PC-9 (cell line): ENCODE data around the gene COMT. TPM values are rescaled to one million over a fixed set of nuclear protein-coding genes. Genes with fewer than 3 reads are reported as not detected.
"Not testable (repeated sequence)": the region's sequence is repeated elsewhere in the genome, so short reads cannot be mapped to it uniquely, and the experiment has no call there.

Experiments
- BruUV-seq: library from RNA; stranded (reverse); fragments of 400-500 nt; replicated peaks from 2 replicates; lab custom pipeline; 2021; lab: Mats Ljungman, UMichigan
- CTCF ChIA-PET: fragments of 300-600 bp; sonication (Branson Sonifier 250); formaldehyde crosslinking; loops from one replicate; lab custom pipeline; 2022; ENCODE audit warnings: antibody characterized with exemption; lab: Charles Lee
- POLR2A ChIA-PET: fragments of 300-600 bp; sonication (Branson Sonifier 250); formaldehyde crosslinking; loops from one replicate; lab custom pipeline; 2022; ENCODE audit warnings: antibody characterized with exemption; ENCODE audit not compliant: unreplicated experiment; lab: Charles Lee
- DNase-seq, 2 experiments: peaks; one replicate each; pipeline versions ENCODE4 v3.0.0 to v3.0.0-alpha.2; 2015 to 2022; ENCODE audit warnings: mixed read lengths in 1 of 2
- H2AFZ ChIP-seq: fragments of 200-600 bp; sonication (generic); 2 replicates; pipeline ENCODE4 v1.8.1; 2017; ENCODE audit warnings: antibody characterized with exemption
- H3F3A ChIP-seq: fragments of 200-600 bp; sonication (generic); 2 replicates; pipeline ENCODE4 v1.8.1; 2017; ENCODE audit warnings: antibody characterized with exemption, mild to moderate bottlenecking, low read depth; ENCODE audit not compliant: insufficient read depth
- H3K27ac ChIP-seq: fragments of 200-600 bp; sonication (generic); 2 replicates; pipeline ENCODE4 v1.6.1; 2016; ENCODE audit warnings: mixed run types
- H3K27me3 ChIP-seq: fragments of 200-600 bp; sonication (generic); 2 replicates; pipeline ENCODE4 v1.6.1; 2016; ENCODE audit warnings: low read depth, mixed run types; ENCODE audit not compliant: insufficient read depth
- H3K36me3 ChIP-seq: fragments of 200-600 bp; sonication (generic); 2 replicates; pipeline ENCODE4 v1.6.1; 2016; ENCODE audit warnings: low read depth, mixed run types
- H3K4me1 ChIP-seq: fragments of 200-600 bp; sonication (generic); replicated peaks from 2 replicates; pipeline ENCODE4 v1.6.1; 2016; ENCODE audit warnings: mixed run types; ENCODE audit not compliant: insufficient read depth
- H3K4me2 ChIP-seq: fragments of 200-600 bp; sonication (generic); 2 replicates; pipeline ENCODE4 v1.6.1; 2017; ENCODE audit warnings: mixed run types
- H3K4me3 ChIP-seq: fragments of 200-600 bp; sonication (generic); 2 replicates; pipeline ENCODE4 v1.6.1; 2016; ENCODE audit warnings: mixed run types
- H3K79me2 ChIP-seq: fragments of 200-600 bp; sonication (generic); 2 replicates; pipeline ENCODE4 v1.6.1; 2017; ENCODE audit warnings: low read depth, mixed run types
- H3K9me2 ChIP-seq: fragments of 200-600 bp; sonication (generic); 2 replicates; pipeline ENCODE4 v1.8.1; 2017; ENCODE audit warnings: mild to moderate bottlenecking; ENCODE audit not compliant: insufficient read depth
- H3K9me3 ChIP-seq: fragments of 200-600 bp; sonication (generic); 2 replicates; pipeline ENCODE4 v1.8.1; 2016; ENCODE audit warnings: low read depth; ENCODE audit not compliant: insufficient read depth
- H4K20me1 ChIP-seq: fragments of 200-600 bp; sonication (generic); 2 replicates; pipeline ENCODE4 v1.8.1; 2017; ENCODE audit not compliant: insufficient read depth
- CTCF ChIP-seq: fragments of 200-600 bp; sonication (generic); conservative IDR thresholded peaks from 2 replicates; pipeline ENCODE4 v1.6.1; 2017; ENCODE audit warnings: mixed run types, antibody characterized with exemption, mild to moderate bottlenecking, moderate library complexity
- EZH2 ChIP-seq: fragments of 200-600 bp; sonication (generic); IDR thresholded peaks from 2 replicates; pipeline ENCODE4 v1.8.0; 2017; ENCODE audit warnings: antibody characterized with exemption, low read depth
- intact Hi-C: fragments of 100-400 bp; cut with micrococcal nuclease; formaldehyde crosslinking; loops from one replicate; pipeline ENCODE4 v1.10.0; 2022; ENCODE audit not compliant: unreplicated experiment
- total RNA-seq: library from RNA; stranded (reverse); gene quantifications from 2 replicates; pipeline ENCODE4 v1.2.3, GENCODE V29; 2021

Gene COMT
- total RNA-seq, 1 experiment from 2014 or later, result 99.9 TPM

GRCh38 chr22:19921544-19922081 lies 20.0 kb upstream of the COMT start:
- Histone ChIP-seq H3K27me3 (no peaks in the 10 kb centered on the region), H3K4me1 (no peaks in the 10 kb centered on the region), H4K20me1 (no peaks in the 10 kb centered on the region), H3K9me2 (no peaks in the 10 kb centered on the region), H3K9me3 (no peaks in the 10 kb centered on the region), H3K36me3 (no peaks in the 10 kb centered on the region), H3K4me3 (no peak overlapping the region), H3K79me2 (no peaks in the 10 kb centered on the region), H3K27ac (no peak overlapping the region), H3K4me2 (no peak overlapping the region), H2AFZ (no peak overlapping the region), H3F3A (no peaks in the 10 kb centered on the region)
- ChIA-PET POLR2A (no interaction called here), CTCF (no interaction called here)
- no peak for DNase-seq
- no TSS peak for BruUV-seq
- no peak for TF ChIP-seq CTCF
- intact Hi-C loops, result no loop called here

DNA sequence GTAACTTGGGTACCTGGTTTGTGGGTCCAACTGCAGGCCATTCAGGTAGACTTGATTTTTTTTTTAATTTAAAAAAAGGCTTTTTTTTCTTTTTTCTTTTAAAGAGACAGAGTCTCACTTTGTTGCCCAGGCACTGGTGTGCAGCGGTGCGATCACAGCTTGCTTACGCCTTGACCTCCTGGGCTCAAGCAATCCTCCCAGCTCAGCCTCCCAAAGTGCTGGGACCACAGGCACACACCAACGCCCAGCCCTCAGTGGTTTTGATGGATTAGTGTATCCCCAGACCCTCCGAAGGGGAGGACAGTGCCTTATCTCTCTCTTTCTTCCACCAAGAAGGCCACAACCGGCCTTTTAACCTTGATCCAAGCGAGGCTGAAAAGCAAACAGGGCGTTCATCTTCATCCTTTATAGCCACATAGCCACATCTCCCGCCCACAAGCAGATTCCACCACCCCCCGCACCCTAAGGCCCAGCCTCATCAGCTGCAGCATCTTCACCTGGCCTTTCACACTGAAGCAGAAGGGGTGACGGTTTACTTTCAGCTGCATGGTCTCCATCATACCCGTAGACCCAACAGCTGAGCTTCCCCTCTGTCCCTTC lies 17.6 kb upstream of the COMT start:
- no peak for DNase-seq
- no peaks in the 10 kb centered on the region for H3K36me3 ChIP-seq
- no peak overlapping the region for H3K4me3 ChIP-seq
- H4K20me1 ChIP-seq, result no peaks in the 10 kb centered on the region
- no peak overlapping the region for H3K4me2 ChIP-seq
- no peak overlapping the region for H2AFZ ChIP-seq
- ChIA-PET POLR2A (interaction anchor here (0.5 kb wide), 1 partner anchor 553 kb away, joined by 5 read pairs; no protein-coding TSS in a partner anchor), CTCF (no interaction called here)
- H3K27me3 ChIP-seq, result no peaks in the 10 kb centered on the region
- no peaks in the 10 kb centered on the region for H3K79me2 ChIP-seq
- H3K9me3 ChIP-seq, result no peaks in the 10 kb centered on the region
- no peak overlapping the region for H3K27ac ChIP-seq
- no peaks in the 10 kb centered on the region for H3K9me2 ChIP-seq
- H3F3A ChIP-seq, result no peaks in the 10 kb centered on the region
- no peaks in the 10 kb centered on the region for H3K4me1 ChIP-seq
- intact Hi-C loops, result no loop called here
- BruUV-seq, result no TSS peak
- TF ChIP-seq CTCF (no peak), EZH2 (no peak)

GRCh38 chr22:19926028-19926427 lies 15.5 kb upstream of the COMT start:
- H3K36me3 ChIP-seq, H3F3A ChIP-seq, BruUV-seq, intact Hi-C loops, POLR2A ChIA-PET, H3K4me3 ChIP-seq, H3K4me2 ChIP-seq, H3K9me2 ChIP-seq, H3K27ac ChIP-seq, H3K4me1 ChIP-seq, H2AFZ ChIP-seq, DNase-seq, CTCF ChIA-PET, H3K9me3 ChIP-seq, H3K79me2 ChIP-seq, H4K20me1 ChIP-seq, H3K27me3 ChIP-seq: not testable (repeated sequence)

- intact Hi-C loops, result no loop called here
- POLR2A ChIA-PET, result no interaction called here
- no peaks in the 10 kb centered on the region for H3K36me3 ChIP-seq
Measured at GRCh38 chr22:19927696-19928095, 13.9 kb upstream of the COMT start.

More at GRCh38 chr22:19927696-19928095, 13.9 kb upstream of the COMT start:
- Histone ChIP-seq H3K4me1 (no peaks in the 10 kb centered on the region), H3K9me2 (no peaks in the 10 kb centered on the region), H3K79me2 (no peaks in the 10 kb centered on the region), H3K4me2 (no peak overlapping the region), H3F3A (no peaks in the 10 kb centered on the region), H3K9me3 (no peaks in the 10 kb centered on the region), H4K20me1 (no peaks in the 10 kb centered on the region), H3K4me3 (no peak overlapping the region), H2AFZ (no peak overlapping the region), H3K27ac (no peak overlapping the region), H3K27me3 (no peaks in the 10 kb centered on the region)
- no peak for TF ChIP-seq EZH2
- TF ChIP-seq CTCF, result no peak
- CTCF ChIA-PET, result no interaction called here
- DNase-seq, result no peak
- no TSS peak for BruUV-seq
